Tibial nerve (tissue), 4 donors: ENCODE data around the gene USP6NL. TPM values are rescaled to one million over a fixed set of nuclear protein-coding genes. Genes with fewer than 3 reads are reported as not detected.
"Not testable (repeated sequence)": the region's sequence is repeated elsewhere in the genome, so short reads cannot be mapped to it uniquely, and the experiment has no call there.

Experiments used
- DNase-seq, 2 donors: peaks; one replicate each; pipeline ENCODE4 v3.0.0-alpha.2; 2019; ENCODE audit warnings: low spot score in 2 of 2
- H3K27ac ChIP-seq, 4 donors: fragments of 200-600 bp; sonication (generic) in 3 of 4; one replicate each; pipeline ENCODE4 v1.5.1; 2017 to 2019; ENCODE audit warnings: mild to moderate bottlenecking in 1 of 4
- H3K27me3 ChIP-seq, 2 donors: fragments of 200-600 bp; sonication (generic) in 1 of 2; one replicate each; pipeline versions ENCODE4 v1.5.1 to v1.6.0; 2017 to 2019
- H3K36me3 ChIP-seq, 3 donors: fragments of 200-600 bp; sonication (generic); one replicate each; pipeline ENCODE4 v1.5.1; 2018 to 2019
- H3K4me1 ChIP-seq, 4 donors: fragments of 200-600 bp; sonication (generic) in 3 of 4; one replicate each; pipeline ENCODE4 v1.5.1; 2017 to 2019
- H3K4me3 ChIP-seq, 4 donors: fragments of 200-600 bp; sonication (generic) in 3 of 4; one replicate each; pipeline ENCODE4 v1.5.1; 2017 to 2019; ENCODE audit warnings: mild to moderate bottlenecking in 1 of 4, moderate library complexity in 1 of 4
- H3K9me3 ChIP-seq, 4 donors: fragments of 200-600 bp; sonication (generic) in 3 of 4; one replicate each; pipeline ENCODE4 v1.5.1; 2017 to 2019
- EP300 ChIP-seq, 2 donors: sonication (generic); formaldehyde crosslinking; IDR thresholded peaks; one replicate each; pipeline ENCODE4 v1.6.1; 2017; ENCODE audit warnings: antibody characterized with exemption in 2 of 2, mild to moderate bottlenecking in 1 of 2
- POLR2A ChIP-seq, 2 donors: fragments of 450-650 bp; IDR thresholded peaks; one replicate each; pipeline ENCODE4 v1.6.1; 2017; ENCODE audit warnings: antibody characterized with exemption in 2 of 2, mild to moderate bottlenecking in 2 of 2, moderate library complexity in 2 of 2
- WGBS, 2 donors: methylation state at CpG; one replicate each; pipeline ENCODE4 v1.1.5; 2018; 5-methylcytosine and 5-hydroxymethylcytosine counted together
- total RNA-seq, 4 donors: library from RNA; depleted of rRNA; stranded (reverse); fragments of >200 nt; gene quantifications; one replicate each; pipeline ENCODE4 v1.1.0, GENCODE V29; 2016
- TF ChIP-seq, protein P1 (sequence below), 5 experiments: fragments of 200-600 bp in 3 of 5; fragments of 450-650 bp in 2 of 5; sonication (generic) in 3 of 5; IDR thresholded peaks; one replicate each; pipeline ENCODE4 v1.5.1; 2016 to 2019; ENCODE audit warnings: antibody characterized with exemption in 5 of 5, mild to moderate bottlenecking in 3 of 5, moderate library complexity in 2 of 5

Gene USP6NL
- total RNA-seq, 4 donors from 2014 or later, result 21.8 to 33.9 (median 25.0) TPM

DNA sequence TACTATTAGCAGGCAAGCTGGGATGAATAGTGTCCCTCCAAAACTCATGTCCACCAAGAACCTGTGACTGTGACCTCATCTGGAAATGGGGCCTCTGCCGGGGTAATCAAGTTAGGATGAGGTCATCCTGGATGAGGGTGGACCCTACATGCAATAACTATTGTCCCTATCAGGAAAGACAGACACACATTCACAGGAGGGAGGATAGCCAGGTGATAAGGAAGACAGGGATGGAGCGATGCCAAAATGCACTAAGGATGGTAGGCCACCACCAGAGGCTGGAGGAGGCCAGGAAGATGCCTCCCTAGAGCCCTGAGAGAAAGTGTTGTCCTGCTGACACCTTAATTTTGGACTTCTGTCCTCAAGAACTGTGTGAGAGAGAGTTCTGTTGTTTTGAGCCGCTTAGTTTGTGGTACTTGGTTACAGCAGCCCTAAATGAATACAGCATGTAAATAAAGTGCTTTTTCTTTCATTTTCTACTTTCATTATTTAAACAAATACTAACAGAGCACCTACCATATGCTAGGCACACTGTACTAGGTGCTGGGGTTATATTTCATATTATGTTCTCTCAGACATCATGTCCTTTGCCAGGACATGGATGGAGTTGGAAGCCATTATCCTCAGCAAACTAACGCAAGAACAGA, 111.9 kb downstream of the USP6NL start:
- WGBS, 2 donors, result 71 to 81% methylated on average over 4 of the region's 4 CpGs
- H3K9me3 ChIP-seq, result no peaks in the 10 kb centered on the region
- TF ChIP-seq EP300 (IDR thresholded peaks at IDR 0.05) (no peak), POLR2A (IDR thresholded peaks at IDR 0.05) (no peak)
- TF ChIP-seq, protein P1, sequence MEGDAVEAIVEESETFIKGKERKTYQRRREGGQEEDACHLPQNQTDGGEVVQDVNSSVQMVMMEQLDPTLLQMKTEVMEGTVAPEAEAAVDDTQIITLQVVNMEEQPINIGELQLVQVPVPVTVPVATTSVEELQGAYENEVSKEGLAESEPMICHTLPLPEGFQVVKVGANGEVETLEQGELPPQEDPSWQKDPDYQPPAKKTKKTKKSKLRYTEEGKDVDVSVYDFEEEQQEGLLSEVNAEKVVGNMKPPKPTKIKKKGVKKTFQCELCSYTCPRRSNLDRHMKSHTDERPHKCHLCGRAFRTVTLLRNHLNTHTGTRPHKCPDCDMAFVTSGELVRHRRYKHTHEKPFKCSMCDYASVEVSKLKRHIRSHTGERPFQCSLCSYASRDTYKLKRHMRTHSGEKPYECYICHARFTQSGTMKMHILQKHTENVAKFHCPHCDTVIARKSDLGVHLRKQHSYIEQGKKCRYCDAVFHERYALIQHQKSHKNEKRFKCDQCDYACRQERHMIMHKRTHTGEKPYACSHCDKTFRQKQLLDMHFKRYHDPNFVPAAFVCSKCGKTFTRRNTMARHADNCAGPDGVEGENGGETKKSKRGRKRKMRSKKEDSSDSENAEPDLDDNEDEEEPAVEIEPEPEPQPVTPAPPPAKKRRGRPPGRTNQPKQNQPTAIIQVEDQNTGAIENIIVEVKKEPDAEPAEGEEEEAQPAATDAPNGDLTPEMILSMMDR (IDR thresholded peaks at IDR 0.05), result no peak

DNA sequence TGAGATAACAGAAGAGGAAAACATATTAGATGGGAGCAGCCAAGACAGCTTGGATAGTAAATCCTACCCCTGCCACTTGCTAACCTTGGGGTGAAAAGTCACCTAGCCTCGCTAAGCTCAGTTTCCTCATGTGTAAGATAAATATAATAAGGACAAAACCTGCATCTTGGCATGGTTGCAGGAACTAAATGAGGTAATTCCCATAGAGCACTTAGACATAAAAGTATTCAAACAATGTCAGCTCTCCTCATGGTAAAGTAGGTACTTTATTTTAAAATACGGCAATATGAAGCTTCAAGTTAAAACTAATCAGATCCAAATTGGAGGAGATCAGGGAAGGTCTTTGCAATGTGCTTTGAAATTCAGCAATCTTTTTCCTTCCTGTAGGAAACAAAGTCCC, 113.1 kb downstream of the USP6NL start:
- H3K4me1 ChIP-seq, result no peaks in the 10 kb centered on the region
- 90 to 94% methylated on average over 2 of the region's 2 CpGs for WGBS, 2 donors
- H3K27ac ChIP-seq, result no peak overlapping the region
- DNase-seq, result no peak
- no peaks in the 10 kb centered on the region for H3K27me3 ChIP-seq
- H3K4me3 ChIP-seq, result no peak overlapping the region
- H3K9me3 ChIP-seq, result no peaks in the 10 kb centered on the region
- peaks cover 0 to 28% (median 0%) of the 10 kb centered on the region in 3 donors for H3K36me3 ChIP-seq
- no peak for TF ChIP-seq EP300 (IDR thresholded peaks at IDR 0.05)
- TF ChIP-seq, protein P1 (IDR thresholded peaks at IDR 0.05), result no peak
- TF ChIP-seq POLR2A (IDR thresholded peaks at IDR 0.05), result no peak

More for the DNA sequence above, 111.9 kb downstream of the USP6NL start:
- Histone ChIP-seq H3K27me3 (no peaks in the 10 kb centered on the region), H3K36me3 (peaks cover 0 to 16% (median 0%) of the 10 kb centered on the region in 3 donors), H3K4me3 (no peak overlapping the region), H3K27ac (no peak overlapping the region), H3K4me1 (no peaks in the 10 kb centered on the region)
- no peak for DNase-seq

DNA sequence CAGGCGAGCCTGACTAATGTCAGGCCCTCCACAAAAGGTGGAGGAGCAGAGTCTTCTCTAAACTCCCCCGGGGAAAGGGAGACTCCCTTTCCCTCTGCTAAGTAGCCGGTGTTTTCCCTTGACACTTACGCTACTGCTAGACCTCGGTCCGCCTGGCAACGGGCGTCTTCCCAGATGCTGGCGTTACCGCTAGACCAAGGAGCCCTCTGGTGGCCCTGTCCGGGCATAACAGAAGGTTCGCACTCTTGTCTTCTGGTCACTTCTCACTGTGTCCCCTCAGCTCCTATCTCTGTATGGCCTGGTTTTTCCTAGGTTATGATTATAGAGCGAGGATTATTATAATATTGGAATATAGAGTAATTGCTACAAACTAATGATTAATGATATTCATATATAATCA, 116.5 kb downstream of the USP6NL start:
- TF ChIP-seq, protein P1 (IDR thresholded peaks at IDR 0.05), result peak in 4 of 5 experiments; percentile 17 to 51 (median 42)

DNA sequence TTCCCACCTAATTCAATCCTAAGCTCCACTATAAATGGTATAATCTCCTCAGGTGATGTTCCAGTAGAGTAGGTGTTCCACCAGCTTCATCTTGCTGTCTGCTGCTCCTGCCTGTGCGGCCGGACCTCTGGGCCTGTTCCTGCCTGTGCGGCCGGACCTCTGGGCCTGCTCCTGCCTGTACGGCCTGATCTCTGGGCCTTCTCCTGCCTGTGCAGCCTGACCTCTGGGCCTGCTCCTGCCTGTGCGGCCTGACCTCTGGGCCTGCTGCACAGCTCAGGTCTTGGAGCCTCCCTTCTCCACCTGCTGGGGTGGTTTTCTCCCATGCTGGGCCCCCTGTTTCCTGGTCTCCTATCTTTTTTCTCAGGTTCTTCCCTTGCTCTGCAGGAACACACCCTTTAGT, 117.8 kb downstream of the USP6NL start:
- Histone ChIP-seq H3K4me3 (no peak overlapping the region), H3K36me3 (peaks cover 0 to 54% (median 0%) of the 10 kb centered on the region in 3 donors), H3K9me3 (no peaks in the 10 kb centered on the region), H3K27ac (no peak overlapping the region), H3K4me1 (no peaks in the 10 kb centered on the region), H3K27me3 (no peaks in the 10 kb centered on the region)
- 94 to 97% methylated on average over 6 of the region's 6 CpGs for whole genome bisulfite sequencing, 2 donors
- no peak for DNase-seq
- no peak for TF ChIP-seq POLR2A (IDR thresholded peaks at IDR 0.05)
- TF ChIP-seq EP300 (IDR thresholded peaks at IDR 0.05), result no peak
- TF ChIP-seq, protein P1 (IDR thresholded peaks at IDR 0.05), result no peak

More for the DNA sequence above, 116.5 kb downstream of the USP6NL start:
- not testable (repeated sequence) for H3K9me3 ChIP-seq, H3K4me3 ChIP-seq, H3K4me1 ChIP-seq, H3K27me3 ChIP-seq, H3K27ac ChIP-seq
- WGBS, 2 donors, result 63 to 72% methylated on average over 12 to 13 of the region's 13 CpGs
- H3K36me3 ChIP-seq, result peaks cover 0 to 51% (median 0%) of the 10 kb centered on the region in 3 donors
- DNase-seq, result peak in 1 of 2 donors; percentile 38

DNA sequence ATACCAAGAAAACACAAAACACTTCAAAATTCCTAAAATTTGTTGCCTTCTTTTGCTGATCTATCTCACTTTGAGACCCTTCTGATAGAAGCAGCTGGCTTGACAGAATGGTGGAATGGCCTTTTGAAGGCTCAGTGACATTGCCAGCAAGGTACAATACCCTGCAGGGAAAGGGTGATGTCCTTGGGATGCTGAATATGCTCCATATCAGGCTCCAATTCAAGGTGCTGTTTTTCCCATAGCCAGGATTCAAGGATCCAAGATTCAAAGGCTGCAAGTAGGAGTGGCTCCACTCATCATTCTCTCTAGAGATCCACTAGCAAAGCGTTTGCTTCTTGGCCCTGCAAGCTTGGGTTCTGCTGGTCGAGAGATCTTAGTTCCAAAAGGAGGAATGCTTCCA, 120.4 kb downstream of the USP6NL start:
- TF ChIP-seq EP300 (IDR thresholded peaks at IDR 0.05) (no peak), POLR2A (IDR thresholded peaks at IDR 0.05) (no peak)
- TF ChIP-seq, protein P1 (IDR thresholded peaks at IDR 0.05), result no peak
- 78 to 79% methylated on average over 2 of the region's 2 CpGs for WGBS, 2 donors
- Histone ChIP-seq H3K36me3 (peaks cover 0 to 62% (median 0%) of the 10 kb centered on the region in 3 donors), H3K9me3 (no peaks in the 10 kb centered on the region), H3K4me1 (peaks cover 0 to 2% (median 0%) of the 10 kb centered on the region in 4 donors), H3K4me3 (no peak overlapping the region), H3K27ac (no peak overlapping the region), H3K27me3 (no peaks in the 10 kb centered on the region)
- no peak for DNase-seq
